Fibroblast of lung (primary cell): ENCODE results near the gene COL15A1. TPM values are rescaled to one million over a fixed set of nuclear protein-coding genes. Genes with fewer than 3 reads are reported as not detected.

Experiments
- DNase-seq, 2 donors: peaks; one replicate each; pipeline versions ENCODE4 v3.0.0 to v3.0.0-alpha.2; 2010; ENCODE audit warnings: low read depth in 2 of 2
- H2AFZ ChIP-seq: 2 replicates; pipeline ENCODE4 v1.5.1; 2012; ENCODE audit warnings: low read length, control low read depth, inconsistent platforms
- H3K27ac ChIP-seq: 2 replicates; pipeline ENCODE4 v1.5.1; 2011; ENCODE audit warnings: low read length, control low read depth; ENCODE audit not compliant: insufficient read depth
- H3K27me3 ChIP-seq: 2 replicates; pipeline ENCODE4 v1.5.1; 2011; ENCODE audit warnings: mild to moderate bottlenecking, low read length; ENCODE audit not compliant: control insufficient read depth, insufficient read depth
- H3K36me3 ChIP-seq: 2 replicates; pipeline ENCODE4 v1.5.1; 2011; ENCODE audit warnings: low read length; ENCODE audit not compliant: control insufficient read depth, insufficient read depth
- H3K4me1 ChIP-seq: 2 replicates; pipeline ENCODE4 v1.5.1; 2011; ENCODE audit warnings: low read length; ENCODE audit not compliant: control insufficient read depth, insufficient read depth; ENCODE audit errors: extremely low read depth
- H3K4me2 ChIP-seq: 2 replicates; pipeline ENCODE4 v1.5.1; 2011; ENCODE audit warnings: low read length, control low read depth; ENCODE audit not compliant: insufficient read depth; ENCODE audit errors: extremely low read depth
- H3K4me3 ChIP-seq, 4 experiments: fragments of 200-600 bp in 1 of 4; sonication (generic) in 1 of 4; replicated peaks in 1 of 4; 2 replicates each; pipeline ENCODE4 v1.5.1; 2011 to 2016; ENCODE audit warnings: low read length in 4 of 4, low read depth in 3 of 4, mild to moderate bottlenecking in 3 of 4, control low read depth in 2 of 4, inconsistent platforms in 1 of 4, mixed read lengths in 1 of 4; ENCODE audit not compliant: insufficient read depth in 1 of 4; ENCODE audit errors: control extremely low read depth in 1 of 4
- H3K79me2 ChIP-seq: 2 replicates; pipeline ENCODE4 v1.5.1; 2012; ENCODE audit warnings: mild to moderate bottlenecking, low read length, inconsistent platforms; ENCODE audit not compliant: control insufficient read depth, insufficient read depth
- H3K9ac ChIP-seq: 2 replicates; pipeline ENCODE4 v1.5.1; 2011; ENCODE audit warnings: mild to moderate bottlenecking, low read length, control low read depth; ENCODE audit not compliant: insufficient read depth
- H3K9me3 ChIP-seq: 2 replicates; pipeline ENCODE4 v1.5.1; 2012; ENCODE audit warnings: low read depth, low read length; ENCODE audit not compliant: control insufficient read depth, insufficient read depth
- H4K20me1 ChIP-seq: 2 replicates; pipeline ENCODE4 v1.5.1; 2011; ENCODE audit warnings: low read length; ENCODE audit not compliant: control insufficient read depth, insufficient read depth; ENCODE audit errors: extremely low read depth
- EZH2 ChIP-seq: IDR thresholded peaks from 2 replicates; pipeline ENCODE4 v1.5.1; 2012; ENCODE audit warnings: low read length, control low read depth, mild to moderate bottlenecking; ENCODE audit errors: missing control alignments
- polyA plus RNA-seq, 2 donors: library from polyadenylated mRNA; depleted of rRNA in 1 of 2; stranded (reverse) in 1 of 2; unstranded in 1 of 2; fragments of >200 nt; gene quantifications; 2 replicates each; pipeline ENCODE4 v1.2.1, GENCODE V29; 2011 to 2012; ENCODE audit warnings: missing spikeins in 1 of 2
- total RNA-seq: library from RNA; depleted of rRNA; stranded (reverse); fragments of >200 nt; gene quantifications from 2 replicates; pipeline ENCODE4 v1.2.1, GENCODE V29; 2014
- TF ChIP-seq, protein P1 (sequence below), 2 donors: IDR thresholded peaks in 1 of 2; conservative IDR thresholded peaks in 1 of 2; 1 replicate in 1 of 2; 2 replicates in 1 of 2; pipeline ENCODE4 v1.5.1; 2011 to 2012; ENCODE audit warnings: low read length in 2 of 2, control low read depth in 1 of 2, inconsistent platforms in 1 of 2, low read depth in 1 of 2, mild to moderate bottlenecking in 1 of 2

COL15A1 gene
- total and polyA plus RNA-seq, 2 donors (not counting 1 experiment from before 2014, with no cell fraction given) = 13.3 to 41.0 TPM

- H3K4me3 ChIP-seq = peak overlapping the region; percentile 64 to 87 (median 80)
- H2AFZ ChIP-seq = no peak overlapping the region
- H3K9ac ChIP-seq = peak overlapping the region; percentile 94
- H3K27me3 ChIP-seq = no peaks in the 10 kb centered on the region
- H3K4me2 ChIP-seq = peak overlapping the region; percentile 84
- peak; percentile 63 to 82 for DNase-seq
- H3K36me3 ChIP-seq = no peaks in the 10 kb centered on the region
- no peaks in the 10 kb centered on the region for H3K9me3 ChIP-seq
- peaks cover 27% of the 10 kb centered on the region for H3K79me2 ChIP-seq
- no peak for TF ChIP-seq EZH2
- TF ChIP-seq, protein P1, sequence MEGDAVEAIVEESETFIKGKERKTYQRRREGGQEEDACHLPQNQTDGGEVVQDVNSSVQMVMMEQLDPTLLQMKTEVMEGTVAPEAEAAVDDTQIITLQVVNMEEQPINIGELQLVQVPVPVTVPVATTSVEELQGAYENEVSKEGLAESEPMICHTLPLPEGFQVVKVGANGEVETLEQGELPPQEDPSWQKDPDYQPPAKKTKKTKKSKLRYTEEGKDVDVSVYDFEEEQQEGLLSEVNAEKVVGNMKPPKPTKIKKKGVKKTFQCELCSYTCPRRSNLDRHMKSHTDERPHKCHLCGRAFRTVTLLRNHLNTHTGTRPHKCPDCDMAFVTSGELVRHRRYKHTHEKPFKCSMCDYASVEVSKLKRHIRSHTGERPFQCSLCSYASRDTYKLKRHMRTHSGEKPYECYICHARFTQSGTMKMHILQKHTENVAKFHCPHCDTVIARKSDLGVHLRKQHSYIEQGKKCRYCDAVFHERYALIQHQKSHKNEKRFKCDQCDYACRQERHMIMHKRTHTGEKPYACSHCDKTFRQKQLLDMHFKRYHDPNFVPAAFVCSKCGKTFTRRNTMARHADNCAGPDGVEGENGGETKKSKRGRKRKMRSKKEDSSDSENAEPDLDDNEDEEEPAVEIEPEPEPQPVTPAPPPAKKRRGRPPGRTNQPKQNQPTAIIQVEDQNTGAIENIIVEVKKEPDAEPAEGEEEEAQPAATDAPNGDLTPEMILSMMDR (conservative IDR thresholded peaks at IDR 0.05 in 1 of 2, IDR thresholded peaks at IDR 0.05 in 1 of 2; ENCODE audit: low read depth in 1 of 2, low read length in 2 of 2) = no peak
- H3K27ac ChIP-seq = peak overlapping the region; percentile 89
- H4K20me1 ChIP-seq = no peaks in the 10 kb centered on the region
- peaks cover 11% of the 10 kb centered on the region for H3K4me1 ChIP-seq
Measured at GRCh38 chr9:99105152-99106043, 161.7 kb downstream of the COL15A1 start.

- peak overlapping the region; percentile 84 for H3K4me2 ChIP-seq
- no peak for DNase-seq
- peak overlapping the region; percentile 94 for H3K9ac ChIP-seq
- H4K20me1 ChIP-seq = no peaks in the 10 kb centered on the region
- TF ChIP-seq, protein P1 (conservative IDR thresholded peaks at IDR 0.05 in 1 of 2, IDR thresholded peaks at IDR 0.05 in 1 of 2; ENCODE audit: low read depth in 1 of 2, low read length in 2 of 2) = no peak
- no peak for TF ChIP-seq EZH2
- no peaks in the 10 kb centered on the region for H3K36me3 ChIP-seq
- H3K4me3 ChIP-seq = peak overlapping the region; percentile 64 to 87 (median 80)
- no peaks in the 10 kb centered on the region for H3K9me3 ChIP-seq
- H2AFZ ChIP-seq = no peak overlapping the region
- H3K79me2 ChIP-seq = peaks cover 27% of the 10 kb centered on the region
- peak overlapping the region; percentile 89 for H3K27ac ChIP-seq
- no peaks in the 10 kb centered on the region for H3K27me3 ChIP-seq
- H3K4me1 ChIP-seq = peaks cover 11% of the 10 kb centered on the region
Measured at GRCh38 chr9:99106044-99106375, 162.3 kb downstream of the COL15A1 start.

DNA sequence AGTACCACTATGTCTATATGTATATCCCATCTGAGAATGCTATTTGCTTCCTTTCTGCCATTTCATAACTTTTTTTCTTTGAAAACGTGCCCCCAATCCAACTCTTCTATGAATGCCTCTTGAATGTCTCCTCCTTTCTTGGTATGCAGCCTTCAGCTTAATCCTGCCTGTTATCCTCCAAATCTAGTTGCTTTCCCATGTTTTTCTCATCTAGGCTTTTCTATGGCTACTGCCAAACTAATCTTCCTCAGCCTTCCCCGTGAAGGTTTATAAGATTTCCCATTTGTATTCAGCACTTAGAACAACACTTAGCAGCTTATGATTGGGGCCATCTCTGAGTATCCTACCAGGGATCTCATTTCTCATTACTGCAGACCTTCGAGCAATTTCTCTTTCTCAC is 163.7 kb downstream of the COL15A1 start:
- Histone ChIP-seq H3K79me2 (peaks cover 34% of the 10 kb centered on the region), H3K9me3 (no peaks in the 10 kb centered on the region), H3K27ac (no peak overlapping the region), H4K20me1 (no peaks in the 10 kb centered on the region), H3K4me3 (no peak overlapping the region), H2AFZ (no peak overlapping the region), H3K27me3 (no peaks in the 10 kb centered on the region), H3K36me3 (no peaks in the 10 kb centered on the region), H3K4me2 (peak overlapping the region; percentile 84), H3K4me1 (peaks cover 11% of the 10 kb centered on the region), H3K9ac (no peak overlapping the region)
- DNase-seq = no peak
- TF ChIP-seq EZH2 = no peak
- TF ChIP-seq, protein P1 (conservative IDR thresholded peaks at IDR 0.05 in 1 of 2, IDR thresholded peaks at IDR 0.05 in 1 of 2; ENCODE audit: low read depth in 1 of 2, low read length in 2 of 2) = no peak
